ENCODE measurements around the gene ANXA6.

Gene ANXA6

DNA sequence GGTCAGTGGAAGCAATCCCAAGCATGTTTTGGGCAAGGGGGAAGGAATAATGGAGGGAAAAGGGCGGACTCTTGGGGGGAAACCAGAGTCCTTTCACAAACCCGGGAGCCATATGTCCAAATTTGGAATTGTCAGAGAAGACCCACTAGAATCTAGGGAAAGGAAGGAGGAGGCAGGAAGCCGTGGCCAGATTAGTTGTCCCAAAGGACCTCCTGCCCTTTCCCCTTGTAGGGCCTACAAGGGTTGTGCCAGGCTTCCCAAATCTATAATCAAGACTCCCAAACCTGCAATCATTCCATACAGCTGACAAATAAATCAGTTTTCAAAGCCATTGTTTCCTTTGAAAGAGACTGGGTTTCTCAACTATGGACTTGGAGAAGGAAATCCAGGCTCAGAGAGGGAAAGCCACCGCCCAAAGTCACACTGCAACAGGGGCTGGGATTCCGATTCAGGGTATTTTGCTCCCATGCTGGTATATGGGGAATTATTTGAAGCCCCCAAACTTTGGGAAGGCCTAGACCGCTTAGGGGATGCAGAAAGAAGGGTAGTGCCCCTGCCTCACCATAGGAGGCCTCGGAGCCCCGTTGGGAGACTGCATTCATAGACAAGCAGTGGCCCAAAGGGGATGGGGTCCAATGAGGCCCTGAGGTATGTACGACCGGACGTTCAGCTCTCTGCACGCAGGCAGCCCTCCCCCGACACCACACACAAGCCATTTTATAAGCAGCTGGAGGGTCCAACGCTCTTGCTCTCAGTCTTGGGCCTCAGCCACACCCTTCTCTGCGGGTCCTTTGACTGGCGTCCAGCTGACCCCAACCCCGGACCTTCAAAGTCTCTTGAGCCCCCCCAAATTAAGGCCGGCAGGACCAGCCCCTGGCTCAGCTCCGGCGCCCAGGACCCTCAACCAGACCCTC is 815 bp downstream of the ANXA6 start (continued):
- TF ChIP-seq, protein P1, sequence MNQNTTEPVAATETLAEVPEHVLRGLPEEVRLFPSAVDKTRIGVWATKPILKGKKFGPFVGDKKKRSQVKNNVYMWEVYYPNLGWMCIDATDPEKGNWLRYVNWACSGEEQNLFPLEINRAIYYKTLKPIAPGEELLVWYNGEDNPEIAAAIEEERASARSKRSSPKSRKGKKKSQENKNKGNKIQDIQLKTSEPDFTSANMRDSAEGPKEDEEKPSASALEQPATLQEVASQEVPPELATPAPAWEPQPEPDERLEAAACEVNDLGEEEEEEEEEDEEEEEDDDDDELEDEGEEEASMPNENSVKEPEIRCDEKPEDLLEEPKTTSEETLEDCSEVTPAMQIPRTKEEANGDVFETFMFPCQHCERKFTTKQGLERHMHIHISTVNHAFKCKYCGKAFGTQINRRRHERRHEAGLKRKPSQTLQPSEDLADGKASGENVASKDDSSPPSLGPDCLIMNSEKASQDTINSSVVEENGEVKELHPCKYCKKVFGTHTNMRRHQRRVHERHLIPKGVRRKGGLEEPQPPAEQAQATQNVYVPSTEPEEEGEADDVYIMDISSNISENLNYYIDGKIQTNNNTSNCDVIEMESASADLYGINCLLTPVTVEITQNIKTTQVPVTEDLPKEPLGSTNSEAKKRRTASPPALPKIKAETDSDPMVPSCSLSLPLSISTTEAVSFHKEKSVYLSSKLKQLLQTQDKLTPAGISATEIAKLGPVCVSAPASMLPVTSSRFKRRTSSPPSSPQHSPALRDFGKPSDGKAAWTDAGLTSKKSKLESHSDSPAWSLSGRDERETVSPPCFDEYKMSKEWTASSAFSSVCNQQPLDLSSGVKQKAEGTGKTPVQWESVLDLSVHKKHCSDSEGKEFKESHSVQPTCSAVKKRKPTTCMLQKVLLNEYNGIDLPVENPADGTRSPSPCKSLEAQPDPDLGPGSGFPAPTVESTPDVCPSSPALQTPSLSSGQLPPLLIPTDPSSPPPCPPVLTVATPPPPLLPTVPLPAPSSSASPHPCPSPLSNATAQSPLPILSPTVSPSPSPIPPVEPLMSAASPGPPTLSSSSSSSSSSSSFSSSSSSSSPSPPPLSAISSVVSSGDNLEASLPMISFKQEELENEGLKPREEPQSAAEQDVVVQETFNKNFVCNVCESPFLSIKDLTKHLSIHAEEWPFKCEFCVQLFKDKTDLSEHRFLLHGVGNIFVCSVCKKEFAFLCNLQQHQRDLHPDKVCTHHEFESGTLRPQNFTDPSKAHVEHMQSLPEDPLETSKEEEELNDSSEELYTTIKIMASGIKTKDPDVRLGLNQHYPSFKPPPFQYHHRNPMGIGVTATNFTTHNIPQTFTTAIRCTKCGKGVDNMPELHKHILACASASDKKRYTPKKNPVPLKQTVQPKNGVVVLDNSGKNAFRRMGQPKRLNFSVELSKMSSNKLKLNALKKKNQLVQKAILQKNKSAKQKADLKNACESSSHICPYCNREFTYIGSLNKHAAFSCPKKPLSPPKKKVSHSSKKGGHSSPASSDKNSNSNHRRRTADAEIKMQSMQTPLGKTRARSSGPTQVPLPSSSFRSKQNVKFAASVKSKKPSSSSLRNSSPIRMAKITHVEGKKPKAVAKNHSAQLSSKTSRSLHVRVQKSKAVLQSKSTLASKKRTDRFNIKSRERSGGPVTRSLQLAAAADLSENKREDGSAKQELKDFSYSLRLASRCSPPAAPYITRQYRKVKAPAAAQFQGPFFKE (tag by site-specific recombination; IDR thresholded peaks at IDR 0.05; ENCODE audit: borderline replicate concordance), result no peak
- TF ChIP-seq ZNF404 (tag by site-specific recombination; IDR thresholded peaks at IDR 0.05) (no peak), HOXD13 (CRISPR knock-in tag; IDR thresholded peaks at IDR 0.05; ENCODE audit: borderline replicate concordance) (no peak), ZNF561 (tag by site-specific recombination; IDR thresholded peaks at IDR 0.05; ENCODE audit: borderline replicate concordance) (no peak), ZNF138 (tag by site-specific recombination; IDR thresholded peaks at IDR 0.05; ENCODE audit: borderline replicate concordance) (no peak), ZNF132 (tag by site-specific recombination; IDR thresholded peaks at IDR 0.05; ENCODE audit: borderline replicate concordance) (no peak), SP7 (tag by site-specific recombination; IDR thresholded peaks at IDR 0.05) (peak; percentile 88), KLF7 (tag by site-specific recombination; IDR thresholded peaks at IDR 0.05; ENCODE audit: borderline replicate concordance) (no peak), ZNF140 (tag by site-specific recombination; IDR thresholded peaks at IDR 0.05) (no peak), ZNF544 (tag by site-specific recombination; IDR thresholded peaks at IDR 0.05) (no peak), ZNF175 (tag by site-specific recombination; IDR thresholded peaks at IDR 0.05) (no peak), ZNF394 (tag by site-specific recombination; IDR thresholded peaks at IDR 0.05; ENCODE audit: borderline replicate concordance) (no peak), ZNF76 (tag by site-specific recombination; IDR thresholded peaks at IDR 0.05; ENCODE audit: borderline replicate concordance, low read depth) (no peak), ZNF626 (tag by site-specific recombination; IDR thresholded peaks at IDR 0.05) (no peak)
- TF ChIP-seq, protein P2, sequence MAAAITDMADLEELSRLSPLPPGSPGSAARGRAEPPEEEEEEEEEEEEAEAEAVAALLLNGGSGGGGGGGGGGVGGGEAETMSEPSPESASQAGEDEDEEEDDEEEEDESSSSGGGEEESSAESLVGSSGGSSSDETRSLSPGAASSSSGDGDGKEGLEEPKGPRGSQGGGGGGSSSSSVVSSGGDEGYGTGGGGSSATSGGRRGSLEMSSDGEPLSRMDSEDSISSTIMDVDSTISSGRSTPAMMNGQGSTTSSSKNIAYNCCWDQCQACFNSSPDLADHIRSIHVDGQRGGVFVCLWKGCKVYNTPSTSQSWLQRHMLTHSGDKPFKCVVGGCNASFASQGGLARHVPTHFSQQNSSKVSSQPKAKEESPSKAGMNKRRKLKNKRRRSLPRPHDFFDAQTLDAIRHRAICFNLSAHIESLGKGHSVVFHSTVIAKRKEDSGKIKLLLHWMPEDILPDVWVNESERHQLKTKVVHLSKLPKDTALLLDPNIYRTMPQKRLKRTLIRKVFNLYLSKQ (tag by site-specific recombination; IDR thresholded peaks at IDR 0.05; ENCODE audit: borderline replicate concordance), result no peak
- TF ChIP-seq, protein P3, sequence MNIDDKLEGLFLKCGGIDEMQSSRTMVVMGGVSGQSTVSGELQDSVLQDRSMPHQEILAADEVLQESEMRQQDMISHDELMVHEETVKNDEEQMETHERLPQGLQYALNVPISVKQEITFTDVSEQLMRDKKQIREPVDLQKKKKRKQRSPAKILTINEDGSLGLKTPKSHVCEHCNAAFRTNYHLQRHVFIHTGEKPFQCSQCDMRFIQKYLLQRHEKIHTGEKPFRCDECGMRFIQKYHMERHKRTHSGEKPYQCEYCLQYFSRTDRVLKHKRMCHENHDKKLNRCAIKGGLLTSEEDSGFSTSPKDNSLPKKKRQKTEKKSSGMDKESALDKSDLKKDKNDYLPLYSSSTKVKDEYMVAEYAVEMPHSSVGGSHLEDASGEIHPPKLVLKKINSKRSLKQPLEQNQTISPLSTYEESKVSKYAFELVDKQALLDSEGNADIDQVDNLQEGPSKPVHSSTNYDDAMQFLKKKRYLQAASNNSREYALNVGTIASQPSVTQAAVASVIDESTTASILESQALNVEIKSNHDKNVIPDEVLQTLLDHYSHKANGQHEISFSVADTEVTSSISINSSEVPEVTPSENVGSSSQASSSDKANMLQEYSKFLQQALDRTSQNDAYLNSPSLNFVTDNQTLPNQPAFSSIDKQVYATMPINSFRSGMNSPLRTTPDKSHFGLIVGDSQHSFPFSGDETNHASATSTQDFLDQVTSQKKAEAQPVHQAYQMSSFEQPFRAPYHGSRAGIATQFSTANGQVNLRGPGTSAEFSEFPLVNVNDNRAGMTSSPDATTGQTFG (tag by site-specific recombination; IDR thresholded peaks at IDR 0.05; ENCODE audit: borderline replicate concordance), result no peak
- TF ChIP-seq, protein P4, sequence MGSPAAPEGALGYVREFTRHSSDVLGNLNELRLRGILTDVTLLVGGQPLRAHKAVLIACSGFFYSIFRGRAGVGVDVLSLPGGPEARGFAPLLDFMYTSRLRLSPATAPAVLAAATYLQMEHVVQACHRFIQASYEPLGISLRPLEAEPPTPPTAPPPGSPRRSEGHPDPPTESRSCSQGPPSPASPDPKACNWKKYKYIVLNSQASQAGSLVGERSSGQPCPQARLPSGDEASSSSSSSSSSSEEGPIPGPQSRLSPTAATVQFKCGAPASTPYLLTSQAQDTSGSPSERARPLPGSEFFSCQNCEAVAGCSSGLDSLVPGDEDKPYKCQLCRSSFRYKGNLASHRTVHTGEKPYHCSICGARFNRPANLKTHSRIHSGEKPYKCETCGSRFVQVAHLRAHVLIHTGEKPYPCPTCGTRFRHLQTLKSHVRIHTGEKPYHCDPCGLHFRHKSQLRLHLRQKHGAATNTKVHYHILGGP (tag by site-specific recombination; IDR thresholded peaks at IDR 0.05), result no peak
- TF ChIP-seq, protein P5, sequence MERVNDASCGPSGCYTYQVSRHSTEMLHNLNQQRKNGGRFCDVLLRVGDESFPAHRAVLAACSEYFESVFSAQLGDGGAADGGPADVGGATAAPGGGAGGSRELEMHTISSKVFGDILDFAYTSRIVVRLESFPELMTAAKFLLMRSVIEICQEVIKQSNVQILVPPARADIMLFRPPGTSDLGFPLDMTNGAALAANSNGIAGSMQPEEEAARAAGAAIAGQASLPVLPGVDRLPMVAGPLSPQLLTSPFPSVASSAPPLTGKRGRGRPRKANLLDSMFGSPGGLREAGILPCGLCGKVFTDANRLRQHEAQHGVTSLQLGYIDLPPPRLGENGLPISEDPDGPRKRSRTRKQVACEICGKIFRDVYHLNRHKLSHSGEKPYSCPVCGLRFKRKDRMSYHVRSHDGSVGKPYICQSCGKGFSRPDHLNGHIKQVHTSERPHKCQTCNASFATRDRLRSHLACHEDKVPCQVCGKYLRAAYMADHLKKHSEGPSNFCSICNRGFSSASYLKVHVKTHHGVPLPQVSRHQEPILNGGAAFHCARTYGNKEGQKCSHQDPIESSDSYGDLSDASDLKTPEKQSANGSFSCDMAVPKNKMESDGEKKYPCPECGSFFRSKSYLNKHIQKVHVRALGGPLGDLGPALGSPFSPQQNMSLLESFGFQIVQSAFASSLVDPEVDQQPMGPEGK (tag by site-specific recombination; IDR thresholded peaks at IDR 0.05), result no peak

Data from HEK293 (cell line).